B cell (primary cell): Measurements from ENCODE around the gene SLC9A6. TPM values are rescaled to one million over a fixed set of nuclear protein-coding genes. Genes with fewer than 3 reads are reported as not detected.
A peak's percentile ranks its signal among the peaks of the same experiment; 100 is the strongest.

ENCODE experiments used
- ATAC-seq: fragments of 200-7000 bp; cut with Tn5 transposase; one replicate; pipeline ENCODE4 v1.10.0; 2021; ENCODE audit warnings: low read depth, mild to moderate bottlenecking, moderate number of reproducible peaks, moderate library complexity
- CTCF ChIA-PET: fragments of 350-600 bp; sonication (Branson Sonifier 250); formaldehyde crosslinking; loops from one replicate; lab custom pipeline; 2021; ENCODE audit warnings: antibody characterized with exemption, inconsistent platforms; lab: Charles Lee
- POLR2A ChIA-PET: fragments of 350-600 bp; sonication (Branson Sonifier 250); formaldehyde crosslinking; loops from one replicate; lab custom pipeline; 2021; ENCODE audit warnings: antibody characterized with exemption; lab: Charles Lee
- DNase-seq: peaks from one replicate; pipeline ENCODE4 v3.0.0; 2013
- H2AFZ ChIP-seq: 2 replicates; pipeline ENCODE4 v1.6.1; 2012; ENCODE audit warnings: mild to moderate bottlenecking, low read depth, low read length; ENCODE audit not compliant: insufficient read depth, poor library complexity, severe bottlenecking
- H3K27ac ChIP-seq, 2 donors: 1 replicate in 1 of 2; 2 replicates in 1 of 2; pipeline ENCODE4 v1.5.1; 2012 to 2013; ENCODE audit warnings: low read length in 2 of 2, mild to moderate bottlenecking in 2 of 2, moderate library complexity in 1 of 2
- H3K27me3 ChIP-seq, 4 experiments: fragments of 200-600 bp in 1 of 4; sonication (generic) in 1 of 4; replicated peaks in 1 of 4; 1 replicate in 2 of 4; 2 replicates in 2 of 4; pipeline versions ENCODE4 v1.6.1 to v1.7.0; 2013 to 2016; ENCODE audit warnings: low read length in 3 of 4, mild to moderate bottlenecking in 2 of 4, mixed read lengths in 1 of 4, moderate library complexity in 1 of 4; ENCODE audit not compliant: insufficient read depth in 4 of 4, control insufficient read depth in 3 of 4; ENCODE audit errors: control extremely low read depth in 1 of 4
- H3K36me3 ChIP-seq, 2 experiments: replicated peaks in 1 of 2; 1 replicate in 1 of 2; 2 replicates in 1 of 2; pipeline versions ENCODE4 v1.6.1 to v1.7.1; 2013; ENCODE audit warnings: low read length in 1 of 2; ENCODE audit not compliant: insufficient read depth in 2 of 2, control insufficient read depth in 1 of 2; ENCODE audit errors: control extremely low read depth in 1 of 2, extremely low read depth in 1 of 2
- H3K4me1 ChIP-seq, 2 donors: fragments of 200-600 bp in 1 of 2; sonication (generic) in 1 of 2; 1 replicate in 1 of 2; 2 replicates in 1 of 2; pipeline versions ENCODE4 v1.5.1 to v1.6.1; 2013 to 2017; ENCODE audit warnings: low read length in 2 of 2; ENCODE audit not compliant: control insufficient read depth in 2 of 2, insufficient read depth in 2 of 2
- H3K4me2 ChIP-seq: replicated peaks from 2 replicates; pipeline ENCODE3; 2012; ENCODE audit warnings: mild to moderate bottlenecking, low read depth, low read length; ENCODE audit not compliant: poor library complexity, severe bottlenecking
- H3K4me3 ChIP-seq, 5 experiments: fragments of 200-600 bp in 1 of 5; sonication (generic) in 1 of 5; 1 replicate in 3 of 5; 2 replicates in 2 of 5; pipeline versions ENCODE4 v1.5.1 to v1.7.0; 2011 to 2016; ENCODE audit warnings: low read length in 4 of 5, mild to moderate bottlenecking in 4 of 5, low read depth in 2 of 5, control low read depth in 1 of 5, moderate library complexity in 1 of 5; ENCODE audit not compliant: insufficient read depth in 1 of 5; ENCODE audit errors: control extremely low read depth in 1 of 5, extremely low read depth in 1 of 5
- H3K79me2 ChIP-seq: fragments of 200-600 bp; sonication (generic); one replicate; pipeline ENCODE4 v1.6.0; 2016; ENCODE audit warnings: low read length; ENCODE audit not compliant: control insufficient read depth, insufficient read depth
- H3K9ac ChIP-seq: fragments of 200-600 bp; sonication (generic); 2 replicates; pipeline ENCODE4 v1.6.1; 2017; ENCODE audit warnings: mild to moderate bottlenecking, low read length, moderate library complexity
- H3K9me3 ChIP-seq, 3 donors: one replicate each; pipeline versions ENCODE4 v1.6.1 to v1.7.1; 2013; ENCODE audit warnings: low read length in 2 of 3; ENCODE audit not compliant: control insufficient read depth in 2 of 3, insufficient read depth in 1 of 3; ENCODE audit errors: control extremely low read depth in 1 of 3
- H4K20me1 ChIP-seq: 2 replicates; pipeline ENCODE4 v1.6.0; 2012; ENCODE audit warnings: mild to moderate bottlenecking, low read length; ENCODE audit not compliant: insufficient read depth, control insufficient read depth, poor library complexity, severe bottlenecking
- H3K27ac Mint-ChIP-seq: one replicate; pipeline ENCODE4 v1.8.0; 2021; ENCODE audit warnings: mixed read lengths
- H3K27me3 Mint-ChIP-seq: one replicate; pipeline ENCODE4 v1.8.0; 2021; ENCODE audit warnings: mixed read lengths
- H3K4me1 Mint-ChIP-seq: one replicate; pipeline ENCODE4 v1.8.0; 2021; ENCODE audit warnings: mixed read lengths
- H3K4me3 Mint-ChIP-seq: one replicate; pipeline ENCODE4 v1.8.0; 2021; ENCODE audit warnings: mixed read lengths
- H3K9me3 Mint-ChIP-seq: one replicate; pipeline ENCODE4 v1.8.0; 2022; ENCODE audit warnings: mixed read lengths; ENCODE audit not compliant: insufficient read depth
- CTCF ChIP-seq: fragments of 200-600 bp; IDR thresholded peaks from one replicate; pipeline ENCODE4 v1.8.0; 2022; ENCODE audit warnings: antibody characterized with exemption, mild to moderate bottlenecking
- EZH2 ChIP-seq: IDR thresholded peaks from 2 replicates; pipeline ENCODE4 v1.6.1; 2012; ENCODE audit warnings: borderline replicate concordance, low read depth, mild to moderate bottlenecking, moderate library complexity, low read length; ENCODE audit not compliant: insufficient read depth, poor library complexity, severe bottlenecking
- WGBS: methylation state at CpG from one replicate; pipeline ENCODE4 v1.1.5; 2013; ENCODE audit warnings: missing lambda C conversion rate; ENCODE audit not compliant: insufficient coverage; 5-methylcytosine and 5-hydroxymethylcytosine counted together
- intact Hi-C: fragments of 100-400 bp; cut with micrococcal nuclease; formaldehyde crosslinking; loops from one replicate; pipeline ENCODE4 v1.10.0; 2022
- polyA plus RNA-seq: library from polyadenylated mRNA; depleted of rRNA; stranded (reverse); fragments of >200 nt; gene quantifications from 2 replicates; pipeline ENCODE4 v1.2.3, GENCODE V29; 2012
- total RNA-seq, 2 donors: library from RNA; stranded (reverse); fragments of 120-200 nt in 1 of 2; gene quantifications; 1 replicate in 1 of 2; 2 replicates in 1 of 2; pipeline versions ENCODE4 v1.2.3 to v1.2.4, GENCODE V29; 2013 to 2022

Gene SLC9A6
- total and polyA plus RNA-seq, 2 donors (not counting 1 experiment from before 2014, with no cell fraction given) = 3.1 to 14.5 TPM

- intact Hi-C loops = no loop called here
- ChIA-PET POLR2A (no interaction called here), CTCF (no interaction called here)
- no peaks in the 10 kb centered on the region for H3K36me3 ChIP-seq
- H3K9me3 ChIP-seq = no peaks in the 10 kb centered on the region
- H3K4me1 Mint-ChIP-seq = peaks cover 34% of the 10 kb centered on the region
- H3K27ac Mint-ChIP-seq = peak overlapping the region; percentile 6
- no peaks in the 10 kb centered on the region for H3K9me3 Mint-ChIP-seq
- no peak overlapping the region for H3K4me3 ChIP-seq
- no peak overlapping the region for H3K4me2 ChIP-seq
- ATAC-seq (no peak), DNase-seq (no peak)
- peaks cover 23 to 30% of the 10 kb centered on the region in 2 donors for H3K4me1 ChIP-seq
- no peaks in the 10 kb centered on the region for H3K27me3 ChIP-seq
- no peaks in the 10 kb centered on the region for H4K20me1 ChIP-seq
- no peak overlapping the region for H3K4me3 Mint-ChIP-seq
- H3K27ac ChIP-seq = no peak overlapping the region
- peaks cover 5% of the 10 kb centered on the region for H3K79me2 ChIP-seq
- no peak for TF ChIP-seq EZH2
- no peak for TF ChIP-seq CTCF
- no peak overlapping the region for H3K9ac ChIP-seq
- no peaks in the 10 kb centered on the region for H3K27me3 Mint-ChIP-seq
- no peak overlapping the region for H2AFZ ChIP-seq
Observed at GRCh38 chrX:135981668-135982067, 3.6 kb upstream of the SLC9A6 start.

- no peak for ATAC-seq
Observed at GRCh38 chrX:135982860-135983259, 2.4 kb upstream of the SLC9A6 start.

More at GRCh38 chrX:135982860-135983259, 2.4 kb upstream of the SLC9A6 start:
- H3K4me1 Mint-ChIP-seq = peaks cover 41% of the 10 kb centered on the region
- Histone ChIP-seq H3K27me3 (no peaks in the 10 kb centered on the region), H2AFZ (peak overlapping the region; percentile 85), H4K20me1 (no peaks in the 10 kb centered on the region), H3K36me3 (no peaks in the 10 kb centered on the region), H3K9ac (no peak overlapping the region), H3K4me3 (no peak overlapping the region), H3K9me3 (no peaks in the 10 kb centered on the region), H3K27ac (no peak overlapping the region), H3K79me2 (peaks cover 5% of the 10 kb centered on the region), H3K4me2 (peak overlapping the region; percentile 80), H3K4me1 (peaks cover 23 to 33% of the 10 kb centered on the region in 2 donors)
- no peaks in the 10 kb centered on the region for H3K27me3 Mint-ChIP-seq
- no peaks in the 10 kb centered on the region for H3K9me3 Mint-ChIP-seq
- no CpG with 5 or more reads among the region's 1 CpG for WGBS
- no peak for DNase-seq
- intact Hi-C loops = no loop called here
- H3K4me3 Mint-ChIP-seq = peak overlapping the region; percentile 91
- POLR2A ChIA-PET = no interaction called here
- peak overlapping the region; percentile 62 for H3K27ac Mint-ChIP-seq
- no peak for TF ChIP-seq EZH2
- no peak for TF ChIP-seq CTCF
- CTCF ChIA-PET = no interaction called here
